Nephron progenitor cell (in vitro differentiated cells): ENCODE data around the gene DYNC2H1.

ENCODE experiments used
- DNase-seq: peaks from one replicate; pipeline ENCODE4 v3.0.0; 2021
- H3K27ac Mint-ChIP-seq: 2 replicates; pipeline ENCODE4 v1.8.0; 2021; ENCODE audit warnings: mild to moderate bottlenecking, moderate library complexity, mixed read lengths
- H3K27me3 Mint-ChIP-seq: 2 replicates; pipeline ENCODE4 v1.8.0; 2021; ENCODE audit warnings: mild to moderate bottlenecking, low read depth, mixed read lengths; ENCODE audit not compliant: poor library complexity
- H3K36me3 Mint-ChIP-seq: 2 replicates; pipeline ENCODE4 v1.8.0; 2021; ENCODE audit warnings: low read depth, mixed read lengths
- H3K4me1 Mint-ChIP-seq: 2 replicates; pipeline ENCODE4 v1.8.0; 2021; ENCODE audit warnings: mixed read lengths
- H3K4me3 Mint-ChIP-seq: 2 replicates; pipeline ENCODE4 v1.8.0; 2021; ENCODE audit warnings: mild to moderate bottlenecking, moderate library complexity, mixed read lengths
- H3K9me3 Mint-ChIP-seq: 2 replicates; pipeline ENCODE4 v1.8.0; 2021; ENCODE audit warnings: mild to moderate bottlenecking, moderate library complexity, mixed read lengths
- CTCF ChIP-seq: fragments of 200-600 bp; sonication (generic); IDR thresholded peaks from 2 replicates; pipeline ENCODE4 v1.5.0; 2021; ENCODE audit warnings: antibody characterized with exemption

DYNC2H1 gene

DNA sequence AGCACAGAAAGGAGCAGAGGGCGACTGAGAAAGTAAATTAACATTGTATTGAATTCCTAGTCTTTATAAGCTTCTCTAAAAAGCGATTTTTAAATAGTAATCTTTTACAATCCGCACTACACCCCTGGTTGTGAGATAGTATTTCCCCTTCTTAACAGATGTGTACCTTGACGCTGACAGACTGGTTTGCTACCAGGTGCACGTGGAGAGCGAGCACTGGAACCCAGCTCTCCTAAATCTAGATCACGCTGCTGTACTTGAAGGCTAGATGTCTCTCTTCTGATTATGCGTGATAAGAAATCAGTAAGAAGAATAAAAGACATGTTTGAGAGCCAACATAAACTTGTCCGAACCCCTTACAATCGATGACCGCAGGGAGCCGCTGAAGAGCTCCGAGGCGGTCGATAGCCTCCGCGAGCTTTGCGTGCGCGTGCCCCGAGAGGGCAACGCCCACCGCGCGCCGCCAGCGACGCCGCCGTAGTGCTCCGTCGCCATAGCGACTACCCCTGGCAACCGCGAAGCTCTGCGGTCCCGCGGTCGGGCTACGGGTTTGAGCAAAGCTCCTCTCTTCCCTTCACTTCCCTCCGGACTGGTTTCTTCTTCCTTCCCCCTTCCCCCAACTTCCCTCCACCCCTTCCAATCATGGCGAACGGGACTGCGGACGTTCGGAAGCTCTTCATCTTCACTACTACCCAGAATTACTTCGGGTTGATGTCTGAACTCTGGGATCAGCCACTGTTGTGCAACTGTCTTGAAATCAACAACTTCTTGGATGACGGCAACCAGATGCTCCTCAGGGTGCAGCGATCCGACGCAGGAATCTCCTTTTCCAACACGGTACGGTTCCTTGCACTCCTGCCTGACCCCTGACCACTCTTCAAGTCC, at the start of gene DYNC2H1:
DYNC2H1 (plus strand) TSS at position 494 of the 885 bp plus-strand sequence; CDS start at position 643, 149 bp downstream.
- Mint-ChIP-seq H3K9me3 (no peaks in the 10 kb centered on the region), H3K4me3 (peak within 1 kb of the TSS; percentile 97), H3K4me1 (peaks cover 39% of the 10 kb centered on the region), H3K36me3 (peaks cover 13% of the 10 kb centered on the region), H3K27ac (peak within 1 kb of the TSS; percentile 100), H3K27me3 (no peaks in the 10 kb centered on the region)
- peak; percentile 87 for DNase-seq
- TF ChIP-seq CTCF = peak; percentile 48

DNA sequence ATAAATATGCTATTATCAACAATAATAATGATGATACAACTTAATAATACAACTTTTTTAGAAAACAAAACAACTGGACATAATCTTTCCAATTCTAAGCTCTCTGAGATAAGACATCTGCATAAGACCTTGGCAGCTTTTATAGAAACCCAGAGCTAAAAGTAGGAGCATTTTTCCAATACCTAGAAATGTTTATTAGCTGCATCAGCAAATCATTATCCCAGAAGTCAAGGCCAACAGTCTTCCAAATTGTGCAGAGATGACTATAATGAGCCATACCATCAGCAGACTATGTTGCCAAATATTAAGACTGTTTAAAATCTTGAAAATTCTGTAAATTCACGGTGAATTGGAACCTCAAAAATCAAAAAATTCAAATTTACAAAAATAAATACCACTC, 47.6 kb upstream of the DYNC2H1 start:
- no peak overlapping the region for H3K4me3 Mint-ChIP-seq
- no peak overlapping the region for H3K27ac Mint-ChIP-seq
- TF ChIP-seq CTCF = no peak
- H3K4me1 Mint-ChIP-seq = no peaks in the 10 kb centered on the region
- H3K27me3 Mint-ChIP-seq = no peaks in the 10 kb centered on the region
- no peaks in the 10 kb centered on the region for H3K9me3 Mint-ChIP-seq
- DNase-seq = no peak
- H3K36me3 Mint-ChIP-seq = peaks cover 30% of the 10 kb centered on the region

GRCh38 chr11:103067118-103067517, 42.1 kb upstream of the DYNC2H1 start:
- Mint-ChIP-seq H3K27ac (no peak overlapping the region), H3K36me3 (peaks cover 68% of the 10 kb centered on the region), H3K4me3 (no peak overlapping the region), H3K9me3 (no peaks in the 10 kb centered on the region), H3K27me3 (no peaks in the 10 kb centered on the region), H3K4me1 (peaks cover 10% of the 10 kb centered on the region)
- DNase-seq = no peak
- TF ChIP-seq CTCF = no peak

DNA sequence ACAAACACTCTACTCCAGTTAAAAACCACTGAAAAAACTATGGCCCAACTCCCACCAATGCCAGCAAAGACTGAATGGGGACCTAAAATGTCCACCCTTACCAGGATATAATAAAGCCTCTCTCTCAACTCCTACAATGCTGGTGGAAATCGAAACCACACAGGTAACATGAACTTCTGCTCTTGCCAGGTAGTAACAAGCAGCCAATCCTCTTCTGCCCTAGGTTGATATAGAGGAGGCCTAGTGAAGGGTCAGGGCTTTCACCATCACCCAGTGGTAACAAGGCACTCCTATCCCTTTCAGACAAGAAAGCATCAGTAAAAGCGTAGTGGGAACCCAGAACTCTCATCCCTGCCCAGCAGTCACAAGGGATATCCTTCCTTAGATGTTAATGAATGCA, 39.9 kb upstream of the DYNC2H1 start:
- TF ChIP-seq CTCF = no peak

GRCh38 chr11:103070142-103070541, 39.1 kb upstream of the DYNC2H1 start:
- H3K27ac Mint-ChIP-seq = peak overlapping the region; percentile 10
- peaks cover 10% of the 10 kb centered on the region for H3K4me1 Mint-ChIP-seq
- no peak overlapping the region for H3K4me3 Mint-ChIP-seq
- H3K9me3 Mint-ChIP-seq = no peaks in the 10 kb centered on the region
- DNase-seq = no peak
- TF ChIP-seq CTCF = no peak
- H3K36me3 Mint-ChIP-seq = peaks cover 85% of the 10 kb centered on the region
- H3K27me3 Mint-ChIP-seq = no peaks in the 10 kb centered on the region

More for the DNA sequence above, 39.9 kb upstream of the DYNC2H1 start:
- Mint-ChIP-seq H3K4me3 (no peak overlapping the region), H3K9me3 (no peaks in the 10 kb centered on the region), H3K27ac (peak overlapping the region; percentile 83), H3K27me3 (no peaks in the 10 kb centered on the region), H3K36me3 (peaks cover 77% of the 10 kb centered on the region), H3K4me1 (peaks cover 10% of the 10 kb centered on the region)
- DNase-seq = no peak

- no peak for TF ChIP-seq CTCF
- Mint-ChIP-seq H3K4me1 (peaks cover 10% of the 10 kb centered on the region), H3K27ac (no peak overlapping the region), H3K36me3 (peaks cover 89% of the 10 kb centered on the region), H3K27me3 (no peaks in the 10 kb centered on the region), H3K4me3 (no peak overlapping the region), H3K9me3 (no peaks in the 10 kb centered on the region)
- no peak for DNase-seq
Observed at GRCh38 chr11:103071008-103071407, 38.2 kb upstream of the DYNC2H1 start.
